K562 (cell line): Measurements from ENCODE around the gene PCYT1A. TPM values are rescaled to one million over a fixed set of nuclear protein-coding genes. Genes with fewer than 3 reads are reported as not detected.
"Not testable (repeated sequence)": the region's sequence is repeated elsewhere in the genome, so short reads cannot be mapped to it uniquely, and the experiment has no call there.

Experiments
- ATAC-seq: fragments of 200-7000 bp; cut with Tn5 transposase; 3 replicates; pipeline ENCODE4 v1.9.1; 2020; ENCODE audit warnings: moderate library complexity
- BruUV-seq: library from RNA; stranded (reverse); fragments of 400-500 nt; replicated peaks from 2 replicates; lab custom pipeline; 2021; lab: Mats Ljungman, UMichigan
- CTCF ChIA-PET: fragments of 300-600 bp; formaldehyde crosslinking; extraction: SDS; loops from one replicate; lab custom pipeline; 2021; ENCODE audit warnings: low intra/inter-chr PET ratio; lab: Yijun Ruan, JAX
- POLR2A ChIA-PET: fragments of 300-600, 350-650 bp; sonication (Branson Sonifier 250); formaldehyde crosslinking; extraction: SDS; loops from one replicate; lab custom pipeline; 2021; ENCODE audit warnings: antibody characterized with exemption, inconsistent platforms; lab: Yijun Ruan, JAX
- DNase-seq, 4 experiments: peaks; one replicate each; pipeline versions ENCODE4 v3.0.0 to v3.0.0-alpha.2; 2011 to 2018; ENCODE audit warnings: low spot score in 3 of 4, mixed read lengths in 3 of 4; ENCODE audit errors: extremely low read depth in 1 of 4
- FAIRE-seq: peaks from 2 replicates; lab custom pipeline; 2011; peaks lifted over from hg19 to GRCh38; lab: Jason Lieb, UNC
- H2AFZ ChIP-seq: 2 replicates; pipeline ENCODE4 v1.6.0; 2011; ENCODE audit warnings: low read depth, low read length, control low read depth, inconsistent platforms
- H3K27ac ChIP-seq: fragments of 200-600 bp; 3 replicates; pipeline ENCODE4 v1.8.0; 2011; ENCODE audit warnings: low read depth, mild to moderate bottlenecking, control low read depth, inconsistent platforms, low read length, moderate library complexity, mixed read lengths; ENCODE audit errors: extremely low read depth
- H3K27me3 ChIP-seq, 2 experiments: fragments of 300-600 bp in 1 of 2; 2 replicates in 1 of 2; 3 replicates in 1 of 2; pipeline versions ENCODE4 v1.6.0 to v1.8.0; 2011; ENCODE audit warnings: inconsistent platforms in 2 of 2, low read length in 2 of 2, mild to moderate bottlenecking in 1 of 2, mixed read lengths in 1 of 2, moderate library complexity in 1 of 2; ENCODE audit not compliant: control insufficient read depth in 2 of 2, insufficient read depth in 2 of 2
- H3K36me3 ChIP-seq: fragments of 300-600 bp; 3 replicates; pipeline ENCODE4 v1.8.0; 2011; ENCODE audit warnings: mild to moderate bottlenecking, low read length, inconsistent platforms; ENCODE audit not compliant: control insufficient read depth, insufficient read depth
- H3K4me1 ChIP-seq, 2 experiments: fragments of 200-600 bp in 1 of 2; replicated peaks in 1 of 2; 2 replicates in 1 of 2; 3 replicates in 1 of 2; pipeline versions ENCODE4 v1.5.1 to v1.8.0; 2011; ENCODE audit warnings: inconsistent platforms in 2 of 2, low read length in 2 of 2, mild to moderate bottlenecking in 1 of 2, mixed read lengths in 1 of 2, moderate library complexity in 1 of 2; ENCODE audit not compliant: control insufficient read depth in 2 of 2, insufficient read depth in 2 of 2
- H3K4me2 ChIP-seq: 2 replicates; pipeline ENCODE4 v1.6.1; 2011; ENCODE audit warnings: low read length, control low read depth, inconsistent platforms, mixed read lengths; ENCODE audit not compliant: insufficient read depth
- H3K4me3 ChIP-seq: fragments of 200-600 bp; sonication (generic), shearing (Covaris generic); 2 replicates; pipeline ENCODE4 v1.5.1; 2016; ENCODE audit warnings: control low read depth, inconsistent platforms
- H3K79me2 ChIP-seq: fragments of 200-600 bp; 3 replicates; pipeline ENCODE4 v1.8.0; 2011; ENCODE audit warnings: low read length, inconsistent platforms; ENCODE audit not compliant: control insufficient read depth, insufficient read depth
- H3K9ac ChIP-seq, 2 experiments: 2 replicates each; pipeline versions ENCODE4 v1.6.0 to v1.6.1; 2011; ENCODE audit warnings: low read depth in 2 of 2, low read length in 2 of 2, control low read depth in 1 of 2, inconsistent platforms in 1 of 2, mild to moderate bottlenecking in 1 of 2, mixed read lengths in 1 of 2; ENCODE audit not compliant: insufficient read depth in 1 of 2
- H3K9me1 ChIP-seq: one replicate; pipeline ENCODE4 v1.6.0; 2011; ENCODE audit warnings: inconsistent platforms, mild to moderate bottlenecking, low read length, moderate library complexity; ENCODE audit not compliant: control insufficient read depth, insufficient read depth
- H3K9me3 ChIP-seq: replicated peaks from 2 replicates; pipeline ENCODE4 v1.5.1; 2011; ENCODE audit warnings: low read depth, low read length, inconsistent platforms; ENCODE audit not compliant: control insufficient read depth, insufficient read depth
- H4K20me1 ChIP-seq: replicated peaks from 2 replicates; pipeline ENCODE4 v1.6.1; 2011; ENCODE audit warnings: low read length, inconsistent platforms, mixed read lengths; ENCODE audit not compliant: control insufficient read depth, insufficient read depth
- BCOR ChIP-seq: fragments of 450-650 bp; IDR thresholded peaks from 2 replicates; pipeline ENCODE4 v1.6.1; 2016
- CSDE1 ChIP-seq, 2 experiments: fragments of 450-650 bp; IDR thresholded peaks; 2 replicates each; pipeline ENCODE4 v1.6.1; 2016; ENCODE audit warnings: mild to moderate bottlenecking in 1 of 2
- CUX1 ChIP-seq: fragments of 200-800 bp; sonication (Bioruptor generic); IDR thresholded peaks from 2 replicates; pipeline ENCODE4 v1.6.1; 2016; ENCODE audit warnings: missing genetic modification characterization, missing compliant biosample characterization
- LARP7 ChIP-seq: fragments of 450-650 bp; IDR thresholded peaks from 2 replicates; pipeline ENCODE4 v1.6.1; 2016
- ZHX1 ChIP-seq: fragments of 150-350 bp; conservative IDR thresholded peaks from 2 replicates; pipeline ENCODE4 v1.6.1; 2014; ENCODE audit warnings: low read length
- WGBS: fragments of 100-300 bp; shearing (Covaris generic); methylation state at CpG from one replicate; pipeline ENCODE4 v1.1.6; 2016; ENCODE audit warnings: low coverage, mixed read lengths; ENCODE audit not compliant: insufficient coverage; ENCODE audit errors: missing lambda C conversion rate; 5-methylcytosine and 5-hydroxymethylcytosine counted together
- in situ Hi-C: fragments of 300-500 bp; cut with MboI; formaldehyde crosslinking; loops from 4 replicates; pipeline ENCODE4 v1.15.0; 2018; ENCODE audit warnings: inconsistent platforms, mixed read lengths
- intact Hi-C: fragments of 100-400 bp; cut with micrococcal nuclease; formaldehyde crosslinking; loops from 2 replicates; pipeline ENCODE4 v1.14.2; 2022
- polyA plus RNA-seq, 8 experiments: library from polyadenylated mRNA; depleted of rRNA in 4 of 8; stranded (reverse) in 5 of 8; unstranded in 3 of 8; fragments of >200 nt; fragmentation: Nextera tagmentation in 2 of 8; fragmentation: Illumina TruSeq in 1 of 8; extraction: Ambion mirVana in 2 of 8; extraction: Trizol in 1 of 8; gene quantifications; 2 replicates each; pipeline versions ENCODE4 v1.2.1 to v1.2.3, GENCODE V29; 2011 to 2014; ENCODE audit warnings: inconsistent platforms in 1 of 8, missing spikeins in 1 of 8
- total RNA-seq, 7 experiments: library from RNA; depleted of rRNA in 6 of 7; stranded (reverse); fragments of >200 nt in 6 of 7; fragmentation: Illumina TruSeq in 2 of 7; extraction: Trizol in 2 of 7; gene quantifications; 2 replicates each; pipeline versions ENCODE4 v1.2.1 to v1.2.3, GENCODE V29; 2011 to 2021; ENCODE audit warnings: low replicate concordance in 1 of 7

PCYT1A gene
- total and polyA plus RNA-seq, 9 of the 15 experiments (the other 6 are each of a cell fraction or from before 2014, with no cell fraction given): 13.4 to 62.8 (median 49.4) TPM

GRCh38 chr3:196184881-196185280, 102.6 kb downstream of the PCYT1A start (continued):
- TF ChIP-seq CUX1 (CRISPR knock-in tag) (no peak), ZHX1 (no peak)

GRCh38 chr3:196184169-196184432, 103.4 kb downstream of the PCYT1A start:
- H3K27me3 ChIP-seq, CTCF ChIA-PET, H3K79me2 ChIP-seq, H3K27ac ChIP-seq, FAIRE-seq, H2AFZ ChIP-seq, DNase-seq, in situ Hi-C loops, H3K4me2 ChIP-seq, BruUV-seq, H3K9me3 ChIP-seq, H3K9me1 ChIP-seq, H3K4me3 ChIP-seq, intact Hi-C loops, H3K36me3 ChIP-seq, H4K20me1 ChIP-seq, ATAC-seq, H3K9ac ChIP-seq: not testable (repeated sequence)
- peaks cover 44 to 71% of the 10 kb centered on the region in 2 experiments for H3K4me1 ChIP-seq
- TF ChIP-seq LARP7 (peak; percentile 61; the same call in 1 of the 2 replicates), BCOR (peak; percentile 18; the same call in 1 of the 2 replicates), CSDE1 (IDR thresholded peaks at IDR 0.05) (0 out of 4 replicates have a peak, but pooled peaks of 1 of the 2 experiments have one; percentile 53)
- POLR2A ChIA-PET: interaction anchor here (1.0 to 1.6 kb wide), 3 partner anchors 104 to 114 kb away, joined by 3 to 7 read pairs (median 4); no protein-coding TSS in a partner anchor
- 79% methylated on average over 4 of the region's 4 CpGs for WGBS
